ENCODE measurements around the gene BTN1A1. TPM values are rescaled to one million over a fixed set of nuclear protein-coding genes. Genes with fewer than 3 reads are reported as not detected.

The BTN1A1 gene
- total and polyA plus RNA-seq, 9 of the 15 experiments (the other 6 are each of a cell fraction or from before 2014, with no cell fraction given), result 0.01 to 0.15 (median 0.06) TPM; not detected in 4

DNA sequence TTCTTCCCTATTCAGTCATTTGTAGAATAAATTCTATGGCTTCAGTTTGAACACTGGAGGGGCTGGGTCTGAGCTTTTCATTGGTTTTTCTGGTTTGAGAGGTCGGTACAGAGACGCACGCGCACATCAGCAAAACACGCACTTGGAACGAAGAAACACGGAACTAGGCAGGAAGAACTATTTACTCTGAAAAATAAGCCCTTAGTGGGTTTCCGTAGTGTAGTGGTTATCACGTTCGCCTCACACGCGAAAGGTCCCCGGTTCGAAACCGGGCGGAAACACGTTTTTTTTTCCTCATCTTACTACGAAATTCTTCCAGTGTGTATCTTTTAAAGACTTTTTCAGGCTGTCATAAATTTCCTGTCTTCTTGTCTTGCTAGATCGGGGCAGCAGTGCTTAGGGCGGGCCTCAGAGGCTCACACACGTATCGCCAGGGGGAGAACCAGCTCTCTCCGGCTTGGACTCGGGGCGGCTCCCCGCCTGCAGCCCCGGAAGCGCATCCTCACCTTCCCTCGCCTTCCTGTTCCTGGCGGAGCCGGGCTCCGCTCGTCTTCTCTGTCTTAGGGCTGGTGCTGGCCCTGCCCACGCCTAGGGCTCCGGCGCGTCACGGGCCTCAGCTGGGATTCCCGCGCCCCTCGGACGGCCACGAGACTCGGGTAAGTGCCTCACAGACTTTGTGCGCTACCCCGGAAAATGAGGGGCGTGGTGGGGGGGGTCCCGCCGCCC lies 37.9 kb downstream of the BTN1A1 start, which contains the start of gene HMGN4 (continued):
- TF ChIP-seq ZNF324 (CRISPR knock-in tag; IDR thresholded peaks at IDR 0.05) (no peak; the same call in 1 of the 2 replicates), GABPB2 (CRISPR knock-in tag; conservative IDR thresholded peaks at IDR 0.05) (no peak), ZNF830 (CRISPR knock-in tag; IDR thresholded peaks at IDR 0.05) (no peak), YY1 (IDR thresholded peaks at IDR 0.05; ENCODE audit: borderline replicate concordance in 1 of 3, control insufficient read depth in 1 of 3, extremely low read depth in 1 of 3, insufficient read depth in 3 of 3, insufficient read length in 1 of 3, insufficient replicate concordance in 2 of 3, low read depth in 1 of 3, low read length in 2 of 3) (peak in 2 of 3 experiments; percentile 5 to 54), POLR3A (IDR thresholded peaks at IDR 0.05; ENCODE audit: borderline replicate concordance, extremely low read depth, insufficient read depth, insufficient read length) (peak; percentile 81), NR2C1 (IDR thresholded peaks at IDR 0.05) (peak; percentile 94), NR2C1 (tag; IDR thresholded peaks at IDR 0.05) (peak; percentile 96), ILK (tag; IDR thresholded peaks at IDR 0.05; ENCODE audit: borderline replicate concordance, low read depth) (no peak), ZNF134 (CRISPR knock-in tag; conservative IDR thresholded peaks at IDR 0.05) (0 out of 2 replicates have a peak, but pooled peaks have one; percentile 24), ZSCAN32 (CRISPR knock-in tag; IDR thresholded peaks at IDR 0.05) (no peak), CBFA2T3 (IDR thresholded peaks at IDR 0.05) (0 out of 2 replicates have a peak, but pooled peaks have one; percentile 4), POLR2B (IDR thresholded peaks at IDR 0.05; ENCODE audit: low read depth, partially characterized antibody) (peak; percentile 70), KAT7 (CRISPR knock-in tag; IDR thresholded peaks at IDR 0.05; ENCODE audit: borderline replicate concordance) (no peak; the same call in 1 of the 2 replicates), SNRNP70 (optimal IDR thresholded peaks at IDR 0.05; ENCODE audit: low read depth, low read length) (no peak), CAMTA2 (CRISPR knock-in tag; conservative IDR thresholded peaks at IDR 0.05) (no peak), SMARCC2 (IDR thresholded peaks at IDR 0.05; ENCODE audit: low read depth) (no peak; the same call in 1 of the 2 replicates), CCNT2 (IDR thresholded peaks at IDR 0.05; ENCODE audit: borderline replicate concordance, extremely low read depth, insufficient read length, low read depth, low read length) (peak; percentile 64), SRSF3 (IDR thresholded peaks at IDR 0.05; ENCODE audit: insufficient read depth, low read length) (no peak), RAD51 (IDR thresholded peaks at IDR 0.05; ENCODE audit: borderline replicate concordance, low read depth) (no peak), NR3C1 (CRISPR knock-in tag; IDR thresholded peaks at IDR 0.05) (no peak)
- TF ChIP-seq, protein P1, sequence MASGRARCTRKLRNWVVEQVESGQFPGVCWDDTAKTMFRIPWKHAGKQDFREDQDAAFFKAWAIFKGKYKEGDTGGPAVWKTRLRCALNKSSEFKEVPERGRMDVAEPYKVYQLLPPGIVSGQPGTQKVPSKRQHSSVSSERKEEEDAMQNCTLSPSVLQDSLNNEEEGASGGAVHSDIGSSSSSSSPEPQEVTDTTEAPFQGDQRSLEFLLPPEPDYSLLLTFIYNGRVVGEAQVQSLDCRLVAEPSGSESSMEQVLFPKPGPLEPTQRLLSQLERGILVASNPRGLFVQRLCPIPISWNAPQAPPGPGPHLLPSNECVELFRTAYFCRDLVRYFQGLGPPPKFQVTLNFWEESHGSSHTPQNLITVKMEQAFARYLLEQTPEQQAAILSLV (tag; IDR thresholded peaks at IDR 0.05), result no peak
- TF ChIP-seq, protein P2, sequence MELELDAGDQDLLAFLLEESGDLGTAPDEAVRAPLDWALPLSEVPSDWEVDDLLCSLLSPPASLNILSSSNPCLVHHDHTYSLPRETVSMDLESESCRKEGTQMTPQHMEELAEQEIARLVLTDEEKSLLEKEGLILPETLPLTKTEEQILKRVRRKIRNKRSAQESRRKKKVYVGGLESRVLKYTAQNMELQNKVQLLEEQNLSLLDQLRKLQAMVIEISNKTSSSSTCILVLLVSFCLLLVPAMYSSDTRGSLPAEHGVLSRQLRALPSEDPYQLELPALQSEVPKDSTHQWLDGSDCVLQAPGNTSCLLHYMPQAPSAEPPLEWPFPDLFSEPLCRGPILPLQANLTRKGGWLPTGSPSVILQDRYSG (tag; conservative IDR thresholded peaks at IDR 0.05; ENCODE audit: low read depth), result no peak
